Activated CD4-positive, alpha-beta T cell treated with anti-CD3 and anti-CD28 coated beads, Interleukin-2, amount 50 U/mL, for 48 hours (primary cell): ENCODE measurements around the gene TNPO1.
A peak's percentile ranks its signal among the peaks of the same experiment; 100 is the strongest.

Source experiments
- DNase-seq, 2 experiments: peaks; one replicate each; pipeline ENCODE4 v3.0.0-alpha.2; 2020

The TNPO1 gene

GRCh38 chr5:72818866-72819534, 2.5 kb downstream of the TNPO1 start:
- peak; percentile 49 to 58 for DNase-seq

GRCh38 chr5:72821776-72822175, 5.3 kb downstream of the TNPO1 start:
- DNase-seq = no peak

- DNase-seq = no peak
Observed at GRCh38 chr5:72822944-72823343, 6.5 kb downstream of the TNPO1 start.

GRCh38 chr5:72829707-72830106, 13.2 kb downstream of the TNPO1 start:
- DNase-seq = no peak

- DNase-seq = no peak
Observed at GRCh38 chr5:72830362-72830761, 13.9 kb downstream of the TNPO1 start.

GRCh38 chr5:72831685-72832084, 15.2 kb downstream of the TNPO1 start:
- DNase-seq = no peak

- no peak for DNase-seq
Observed at GRCh38 chr5:72834924-72835323, 18.5 kb downstream of the TNPO1 start.

- DNase-seq = no peak
Observed at GRCh38 chr5:72835633-72836032, 19.2 kb downstream of the TNPO1 start.

- DNase-seq = no peak
Observed at GRCh38 chr5:72836810-72837209, 20.3 kb downstream of the TNPO1 start.

- DNase-seq = no peak
Observed at GRCh38 chr5:72837524-72838096, 21.1 kb downstream of the TNPO1 start.

- DNase-seq = no peak
Observed at GRCh38 chr5:72840041-72840440, 23.6 kb downstream of the TNPO1 start.

- no peak for DNase-seq
Observed at GRCh38 chr5:72841756-72842535, 25.5 kb downstream of the TNPO1 start.

- DNase-seq = no peak
Observed at GRCh38 chr5:72842816-72843215, 26.4 kb downstream of the TNPO1 start.

GRCh38 chr5:72844218-72844603, 27.8 kb downstream of the TNPO1 start:
- DNase-seq = no peak

GRCh38 chr5:72845889-72846288, 29.4 kb downstream of the TNPO1 start:
- DNase-seq = no peak

- no peak for DNase-seq
Observed at GRCh38 chr5:72846483-72846882, 30.0 kb downstream of the TNPO1 start.

GRCh38 chr5:72847439-72847838, 31.0 kb downstream of the TNPO1 start:
- no peak for DNase-seq

- DNase-seq = peak; percentile 83 to 88
Observed at GRCh38 chr5:72847989-72848473, 31.6 kb downstream of the TNPO1 start.

GRCh38 chr5:72848474-72849428, 32.3 kb downstream of the TNPO1 start:
- DNase-seq = peak; percentile 48 to 60

GRCh38 chr5:72849546-72849945, 33.1 kb downstream of the TNPO1 start:
- no peak for DNase-seq

GRCh38 chr5:72850113-72850512, 33.7 kb downstream of the TNPO1 start:
- DNase-seq = no peak

GRCh38 chr5:72852356-72852755, 35.9 kb downstream of the TNPO1 start:
- no peak for DNase-seq

- no peak for DNase-seq
Observed at GRCh38 chr5:72854419-72854818, 38.0 kb downstream of the TNPO1 start.
